GM19395 (cell line): ENCODE data around the gene GLRB.
"Not testable (repeated sequence)": the region's sequence is repeated elsewhere in the genome, so short reads cannot be mapped to it uniquely, and the experiment has no call there.

Experiments used
- ATAC-seq: cut with Tn5 transposase; IDR thresholded peaks from one replicate; pipeline ENCODE4 v1.9.1; 2021; ENCODE audit warnings: mild to moderate bottlenecking, moderate library complexity; ENCODE audit not compliant: unreplicated experiment

The GLRB gene

DNA sequence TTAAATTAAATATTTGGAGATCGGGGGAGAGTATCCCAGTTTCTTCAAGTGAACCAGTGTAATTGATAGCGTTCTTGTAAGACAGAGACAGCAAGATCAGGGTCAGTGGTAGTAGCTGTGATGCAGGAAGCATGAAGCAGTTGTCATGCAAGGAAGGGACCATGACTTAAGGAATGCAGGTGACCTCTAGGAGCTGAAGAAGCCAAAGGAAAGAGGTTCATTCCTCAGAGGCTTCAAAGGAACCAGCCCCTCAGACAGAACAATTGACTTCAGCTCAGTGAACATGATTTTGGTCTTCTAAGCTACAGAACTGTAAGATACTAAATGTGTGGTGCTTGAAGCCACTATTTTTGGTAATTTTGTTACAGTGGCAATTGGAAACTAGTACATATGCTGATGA is 51.6 kb downstream of the GLRB start:
- ATAC-seq = no peak

GRCh38 chr4:157128395-157128794 is 52.4 kb downstream of the GLRB start:
- ATAC-seq = no peak

DNA sequence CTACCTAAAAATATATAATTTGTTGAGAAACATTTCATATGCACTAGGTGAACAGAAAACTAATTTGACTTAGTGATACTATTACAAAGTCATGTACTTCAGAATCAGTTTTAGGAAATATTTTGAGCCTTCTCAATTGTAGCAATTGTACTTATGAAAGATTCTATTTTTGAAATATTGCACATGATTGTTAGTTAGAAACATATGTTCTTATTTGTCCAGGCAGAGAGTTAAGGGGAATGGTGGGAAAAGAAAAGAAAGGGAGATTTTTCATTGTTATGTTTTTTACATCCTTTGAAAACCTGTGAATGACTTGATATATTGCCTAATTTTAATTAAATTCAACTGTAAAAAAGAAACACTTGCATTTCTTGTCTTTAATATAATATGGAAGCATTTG is 66.0 kb downstream of the GLRB start:
- ATAC-seq = no peak

GRCh38 chr4:157143369-157143768 is 67.4 kb downstream of the GLRB start:
- ATAC-seq = no peak

- no peak for ATAC-seq
Observed at GRCh38 chr4:157151711-157152110, 75.8 kb downstream of the GLRB start.

DNA sequence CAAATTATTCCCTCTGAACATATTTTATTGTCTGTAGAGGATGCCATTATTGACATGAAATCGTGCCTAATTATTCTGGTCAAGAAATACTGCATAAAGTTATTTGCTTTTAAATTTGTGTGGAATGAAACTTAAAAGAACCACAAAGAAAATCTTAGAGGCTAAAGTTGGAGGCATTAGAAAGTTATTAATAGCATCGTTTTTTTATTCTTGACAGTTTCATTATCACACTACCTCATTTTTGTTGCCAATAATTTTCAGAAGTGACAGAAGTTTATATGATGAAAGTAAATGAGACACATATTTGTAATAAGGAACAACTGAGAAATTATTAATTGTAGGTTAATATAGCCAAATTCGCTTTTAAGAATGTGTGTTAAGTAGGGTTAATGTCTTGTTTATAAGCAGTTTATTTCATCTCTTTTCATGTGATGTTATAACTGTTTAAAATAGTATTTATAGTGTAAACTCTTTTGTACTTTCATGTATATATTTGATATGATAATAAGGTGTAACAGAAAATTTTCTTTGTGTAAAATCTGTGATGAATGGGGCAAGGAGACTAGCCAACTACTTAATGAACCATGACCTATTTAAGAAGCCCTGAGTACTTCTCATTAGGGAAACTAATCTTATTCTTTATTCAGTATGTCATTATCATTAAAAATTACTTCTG is 90.1 kb downstream of the GLRB start:
- ATAC-seq = no peak

DNA sequence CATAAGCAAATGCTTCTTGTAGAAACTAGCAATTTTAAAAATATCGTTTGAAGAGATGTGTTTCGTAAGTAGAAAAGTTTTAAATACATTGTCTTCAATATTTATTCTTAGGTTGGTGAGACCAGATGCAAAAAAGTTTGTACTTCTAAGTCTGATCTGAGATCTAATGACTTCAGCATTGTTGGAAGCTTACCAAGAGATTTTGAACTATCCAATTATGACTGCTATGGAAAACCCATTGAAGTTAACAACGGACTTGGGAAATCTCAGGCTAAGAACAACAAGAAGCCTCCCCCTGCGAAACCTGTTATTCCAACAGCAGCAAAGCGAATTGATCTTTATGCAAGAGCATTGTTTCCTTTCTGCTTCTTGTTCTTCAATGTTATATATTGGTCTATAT is 94.4 kb downstream of the GLRB start:
- no peak for ATAC-seq

- ATAC-seq = no peak
Observed at GRCh38 chr4:157172011-157172410, 96.1 kb downstream of the GLRB start.

DNA sequence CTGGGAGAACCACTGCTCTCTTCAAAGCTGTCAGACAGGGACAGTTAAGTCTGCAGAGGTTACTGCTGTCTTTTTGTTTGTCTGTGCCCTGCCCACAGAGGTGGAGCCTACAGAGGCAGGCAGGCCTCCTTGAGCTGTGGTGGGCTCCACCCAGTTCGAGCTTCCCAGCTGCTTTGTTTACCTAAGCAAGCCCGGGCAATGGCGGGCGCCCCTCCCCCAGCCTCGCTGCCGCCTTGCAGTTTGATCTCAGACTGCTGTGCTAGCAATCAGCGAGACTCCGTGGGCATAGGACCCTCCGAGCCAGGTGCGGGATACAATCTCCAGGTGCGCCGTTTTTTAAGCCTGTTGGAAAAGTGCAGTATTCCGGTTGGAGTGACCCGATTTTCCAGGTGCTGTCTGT is 104.3 kb downstream of the GLRB start:
- ATAC-seq = not testable (repeated sequence)

DNA sequence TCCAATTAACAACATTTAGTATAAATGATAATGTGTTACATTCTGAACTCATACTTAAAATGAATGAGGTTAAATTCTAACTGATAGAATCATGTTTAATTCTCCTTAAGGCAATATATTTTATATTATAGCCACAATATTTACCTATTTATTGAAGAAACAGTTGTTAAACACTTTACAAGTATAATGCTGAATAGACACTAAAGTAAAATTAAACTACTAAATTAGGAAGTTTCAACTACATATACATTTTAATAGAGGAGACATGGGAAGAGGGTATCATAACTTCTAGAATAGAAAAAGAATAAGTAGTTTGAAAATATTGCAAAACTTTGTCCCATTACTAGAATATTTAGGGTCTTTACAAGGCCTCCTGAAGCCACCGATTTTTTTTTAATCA is 108.3 kb downstream of the GLRB start:
- no peak for ATAC-seq

DNA sequence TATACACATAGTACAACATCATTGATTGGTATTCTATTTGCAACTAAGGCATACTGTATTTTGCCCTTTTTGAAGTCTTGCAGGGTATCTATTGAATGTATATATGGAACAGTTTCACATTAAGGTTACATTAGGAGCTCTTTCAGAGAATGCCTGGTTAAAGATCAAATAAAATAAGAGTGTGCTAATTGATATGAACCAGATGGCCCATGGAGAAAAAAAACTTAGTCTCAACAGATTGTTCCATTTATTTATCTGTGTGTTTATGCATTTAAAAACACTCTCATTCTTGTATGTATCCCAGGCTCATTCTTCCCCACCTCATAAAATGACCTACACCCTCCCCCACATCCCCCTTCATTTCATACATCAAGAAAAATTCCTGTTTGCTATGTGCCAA is 109.4 kb downstream of the GLRB start:
- no peak for ATAC-seq

DNA sequence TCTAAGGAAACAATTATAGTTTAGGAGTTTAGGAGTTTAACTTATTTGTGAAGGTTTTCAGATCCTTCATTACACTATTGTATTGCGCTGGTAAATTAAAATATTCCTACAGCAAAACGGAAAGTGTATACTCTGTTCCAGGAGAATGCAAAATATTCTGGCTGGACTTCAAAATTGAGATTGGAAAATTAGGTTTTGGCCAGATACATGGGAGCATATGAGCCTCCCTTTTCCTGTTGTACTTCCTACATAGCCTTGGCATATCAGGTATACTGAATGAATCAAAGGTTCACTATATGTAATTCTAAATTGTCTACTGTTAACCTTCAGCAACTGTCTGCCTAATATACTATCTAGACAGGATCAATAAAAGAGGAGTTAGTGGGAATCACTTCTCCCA is 119.4 kb downstream of the GLRB start:
- ATAC-seq = no peak

DNA sequence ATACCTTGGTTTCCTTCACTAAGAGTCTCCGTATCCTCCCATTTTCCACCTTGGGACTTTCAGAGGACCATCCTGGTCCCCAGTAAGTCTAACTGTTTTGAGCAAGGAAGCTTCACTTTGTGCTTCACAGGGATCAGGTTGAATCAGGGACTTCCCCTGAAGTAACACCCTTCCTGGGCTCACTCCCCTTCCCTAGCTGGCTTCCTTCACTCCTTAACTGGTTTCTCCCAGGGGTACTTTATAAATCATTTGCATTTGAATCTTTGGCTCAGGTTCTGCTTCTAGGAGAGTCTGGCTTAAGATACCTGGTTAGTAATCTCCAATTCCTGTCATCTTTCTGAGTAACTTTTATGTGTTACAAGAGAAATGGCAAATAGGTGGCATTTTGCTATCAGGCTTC is 120.1 kb downstream of the GLRB start:
- no peak for ATAC-seq

DNA sequence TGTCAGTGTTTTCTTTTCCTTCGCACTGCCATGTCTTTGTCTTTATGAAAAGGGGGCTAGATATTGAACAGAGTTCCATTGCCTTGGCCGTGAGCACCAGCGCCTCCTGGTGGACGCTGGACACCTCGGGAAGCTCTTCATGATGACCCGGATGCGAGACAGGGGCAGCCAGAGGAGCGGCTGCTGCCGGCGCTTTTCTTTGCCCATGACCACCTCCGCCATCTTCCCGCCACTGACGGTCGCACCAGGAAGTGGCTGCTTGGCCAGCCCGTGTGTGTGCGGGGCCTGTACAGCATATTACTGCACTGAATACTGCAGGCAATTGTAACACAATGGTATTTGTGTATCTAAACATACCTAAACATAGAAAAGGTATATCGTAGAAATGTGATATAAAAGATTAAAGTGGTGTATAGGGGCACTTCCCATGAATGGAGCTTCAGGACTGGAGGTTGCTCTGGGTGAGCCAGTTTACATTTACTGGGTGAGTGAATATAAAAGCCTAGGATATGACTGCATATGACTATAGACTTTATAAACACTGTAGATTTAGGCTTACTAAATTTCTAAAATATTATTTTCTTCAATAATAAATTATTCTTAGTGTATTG is 128.8 kb downstream of the GLRB start:
- peak; percentile 77 for ATAC-seq

- no peak for ATAC-seq
Observed at GRCh38 chr4:157217708-157218107, 141.8 kb downstream of the GLRB start.

GRCh38 chr4:157219711-157220370 is 143.9 kb downstream of the GLRB start:
- no peak for ATAC-seq

- peak; percentile 61 for ATAC-seq
Observed at GRCh38 chr4:157220371-157220881, 144.5 kb downstream of the GLRB start, which contains the start of gene GRIA2. Gene GRIA2 (plus strand): TSS chr4:157220728. CDS start chr4:157221043, 315 bp downstream.

DNA sequence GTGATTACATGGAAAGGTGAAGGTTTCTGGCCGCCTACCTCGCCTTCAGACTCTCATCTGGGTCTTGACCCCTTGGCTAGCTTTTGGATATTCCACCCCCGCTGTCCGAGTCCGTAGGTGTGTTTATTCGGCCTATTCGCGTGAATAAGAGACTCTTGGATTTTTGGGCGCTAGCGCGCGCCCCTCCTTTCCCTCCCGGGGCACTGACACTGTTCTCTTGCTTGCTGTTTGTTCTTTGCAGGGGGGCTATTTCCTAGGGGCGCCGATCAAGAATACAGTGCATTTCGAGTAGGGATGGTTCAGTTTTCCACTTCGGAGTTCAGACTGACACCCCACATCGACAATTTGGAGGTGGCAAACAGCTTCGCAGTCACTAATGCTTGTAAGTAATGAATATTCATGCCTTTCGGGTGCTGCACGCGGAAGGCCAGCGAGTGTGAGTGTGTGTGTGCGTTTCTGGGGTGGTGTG is 145.5 kb downstream of the GLRB start:
- no peak for ATAC-seq
